GM12875 (cell line): ENCODE results near the gene SBNO1.

Source experiments
- H3K4me3 ChIP-seq: one replicate; pipeline ENCODE4 v1.5.1; 2011; ENCODE audit warnings: low read depth, low read length, control low read depth
- CTCF ChIP-seq: IDR thresholded peaks from 2 replicates; pipeline ENCODE4 v1.5.1; 2011; ENCODE audit warnings: low read depth, mild to moderate bottlenecking, control low read depth, inconsistent platforms, low read length, moderate library complexity, borderline replicate concordance; ENCODE audit not compliant: insufficient read depth

Gene SBNO1

GRCh38 chr12:123273166-123273565 is 91.5 kb downstream of the SBNO1 start:
- H3K4me3 ChIP-seq = no peak overlapping the region
- TF ChIP-seq CTCF = no peak

GRCh38 chr12:123271001-123271668 is 93.5 kb downstream of the SBNO1 start:
- H3K4me3 ChIP-seq = peak overlapping the region; percentile 92
- peak; percentile 78 for TF ChIP-seq CTCF

- TF ChIP-seq CTCF = no peak
- peak overlapping the region; percentile 92 for H3K4me3 ChIP-seq
These were observed 94.2 kb downstream of the SBNO1 start for GRCh38 chr12:123270214-123271000.

- TF ChIP-seq CTCF = no peak
- peak overlapping the region; percentile 92 for H3K4me3 ChIP-seq
These were observed 94.8 kb downstream of the SBNO1 start for GRCh38 chr12:123269896-123270213.

GRCh38 chr12:123269395-123269892 is 95.2 kb downstream of the SBNO1 start:
- H3K4me3 ChIP-seq = peak overlapping the region; percentile 92
- TF ChIP-seq CTCF = peak; percentile 19; the same call in 1 of the 2 replicates

- TF ChIP-seq CTCF = no peak
- H3K4me3 ChIP-seq = peak overlapping the region; percentile 92
These were observed 95.8 kb downstream of the SBNO1 start for GRCh38 chr12:123268850-123269249.
